KG1 (cell line): ENCODE measurements around the gene MET.
"Not testable (repeated sequence)": the region's sequence is repeated elsewhere in the genome, so short reads cannot be mapped to it uniquely, and the experiment has no call there.

Experiments
- DNase-seq: peaks from one replicate; lab custom pipeline; 2025; lab: John Stamatoyannopoulos, UW

MET gene

GRCh38 chr7:116754186-116754585, 82.2 kb downstream of the MET start:
- DNase-seq, result no peak

- DNase-seq, result no peak
These were observed 85.3 kb downstream of the MET start for GRCh38 chr7:116757283-116757682.

- not testable (repeated sequence) for DNase-seq
These were observed 87.6 kb downstream of the MET start for GRCh38 chr7:116759642-116760041.

- DNase-seq, result no peak
These were observed 91.0 kb downstream of the MET start for GRCh38 chr7:116762971-116763370.

- no peak for DNase-seq
These were observed 91.7 kb downstream of the MET start for GRCh38 chr7:116763647-116764046.

- no peak for DNase-seq
These were observed 94.9 kb downstream of the MET start for GRCh38 chr7:116766881-116767280.

- DNase-seq, result no peak
These were observed 97.5 kb downstream of the MET start for GRCh38 chr7:116769546-116769945.

GRCh38 chr7:116770941-116771340, 98.9 kb downstream of the MET start:
- DNase-seq, result no peak

- no peak for DNase-seq
These were observed 99.6 kb downstream of the MET start for GRCh38 chr7:116771640-116772039.

- DNase-seq, result no peak
These were observed 100.4 kb downstream of the MET start for GRCh38 chr7:116772423-116772863.

- no peak for DNase-seq
These were observed 101.1 kb downstream of the MET start for GRCh38 chr7:116772926-116773749.

- no peak for DNase-seq
These were observed 104.0 kb downstream of the MET start for GRCh38 chr7:116776046-116776445.

- no peak for DNase-seq
These were observed 104.8 kb downstream of the MET start for GRCh38 chr7:116776610-116777289.

- DNase-seq, result no peak
These were observed 105.8 kb downstream of the MET start for GRCh38 chr7:116777651-116778281.

GRCh38 chr7:116779216-116779615, 107.2 kb downstream of the MET start:
- DNase-seq, result no peak

- no peak for DNase-seq
These were observed 107.9 kb downstream of the MET start for GRCh38 chr7:116779931-116780330.

GRCh38 chr7:116780521-116780920, 108.5 kb downstream of the MET start:
- DNase-seq, result no peak

GRCh38 chr7:116780966-116781365, 109.0 kb downstream of the MET start:
- no peak for DNase-seq

- no peak for DNase-seq
These were observed 109.6 kb downstream of the MET start for GRCh38 chr7:116781584-116781983.

- no peak for DNase-seq
These were observed 110.2 kb downstream of the MET start for GRCh38 chr7:116782177-116782711.

GRCh38 chr7:116783666-116784318, 111.8 kb downstream of the MET start:
- DNase-seq, result no peak

- no peak for DNase-seq
These were observed 112.7 kb downstream of the MET start for GRCh38 chr7:116784647-116785046.
